HepG2 (cell line): ENCODE results near the gene NEURL1B. TPM values are rescaled to one million over a fixed set of nuclear protein-coding genes. Genes with fewer than 3 reads are reported as not detected.

Source experiments
- DNMT3B ChIP-seq: conservative IDR thresholded peaks from 2 replicates; pipeline ENCODE4 v1.6.1; 2016; ENCODE audit warnings: missing biosample characterization, control low read depth
- FOXM1 ChIP-seq: sonication (generic); formaldehyde crosslinking; IDR thresholded peaks from 2 replicates; pipeline ENCODE4 v1.5.0; 2020; ENCODE audit warnings: missing genetic modification reagents
- HNF4G ChIP-seq, 2 experiments: sonication (generic) in 1 of 2; formaldehyde crosslinking in 1 of 2; IDR thresholded peaks; 2 replicates each; pipeline versions ENCODE4 v1.4.0 to v1.6.1; 2011 to 2020; ENCODE audit warnings: borderline replicate concordance in 2 of 2, low read depth in 2 of 2, mild to moderate bottlenecking in 2 of 2, low read length in 1 of 2, missing genetic modification reagents in 1 of 2, moderate library complexity in 1 of 2
- HNRNPL ChIP-seq: fragments of 200-400 bp; formaldehyde crosslinking; IDR thresholded peaks from 2 replicates; pipeline ENCODE4 v1.6.1; 2017; ENCODE audit warnings: mild to moderate bottlenecking, low read depth, low read length
- PHB2 ChIP-seq: fragments of 450-650 bp; IDR thresholded peaks from 2 replicates; pipeline ENCODE4 v1.6.1; 2018; ENCODE audit not compliant: partially characterized antibody
- RFXAP ChIP-seq: sonication (generic); formaldehyde crosslinking; IDR thresholded peaks from 2 replicates; pipeline ENCODE4 v1.4.0; 2020; ENCODE audit warnings: missing genetic modification reagents, borderline replicate concordance
- SAP130 ChIP-seq: IDR thresholded peaks from 2 replicates; pipeline ENCODE4 v1.6.1; 2016; ENCODE audit warnings: low read depth
- SMAD3 ChIP-seq: sonication (generic); formaldehyde crosslinking; IDR thresholded peaks from 2 replicates; pipeline ENCODE4 v1.4.0; 2020; ENCODE audit warnings: missing genetic modification reagents
- SMC3 ChIP-seq: IDR thresholded peaks from 2 replicates; pipeline ENCODE4 v1.6.1; 2011; ENCODE audit warnings: low read length, improper control_type of control experiment
- SRSF4 ChIP-seq: fragments of 200-400 bp; formaldehyde crosslinking; IDR thresholded peaks from one replicate; pipeline ENCODE4 v1.6.1; 2018; ENCODE audit warnings: mild to moderate bottlenecking, low read depth, low read length, moderate library complexity; ENCODE audit not compliant: poor library complexity, severe bottlenecking
- YEATS4 ChIP-seq: sonication (generic); formaldehyde crosslinking; IDR thresholded peaks from 2 replicates; pipeline ENCODE4 v1.4.0; 2020; ENCODE audit warnings: missing genetic modification reagents, borderline replicate concordance
- ZBTB7B ChIP-seq: sonication (generic); formaldehyde crosslinking; IDR thresholded peaks from 2 replicates; pipeline ENCODE4 v1.4.0; 2020; ENCODE audit warnings: missing genetic modification reagents
- ZFP36L2 ChIP-seq: sonication (generic); formaldehyde crosslinking; IDR thresholded peaks from 2 replicates; pipeline ENCODE4 v1.4.0; 2020; ENCODE audit warnings: missing genetic modification reagents
- ZFX ChIP-seq: sonication (generic); formaldehyde crosslinking; IDR thresholded peaks from 2 replicates; pipeline ENCODE4 v1.4.0; 2020; ENCODE audit warnings: mild to moderate bottlenecking, low read depth, missing genetic modification reagents, moderate library complexity
- ZKSCAN5 ChIP-seq: sonication (generic); formaldehyde crosslinking; IDR thresholded peaks from 2 replicates; pipeline ENCODE4 v1.5.1; 2020; ENCODE audit warnings: mild to moderate bottlenecking, missing genetic modification reagents
- ZMYM2 ChIP-seq: sonication (generic); formaldehyde crosslinking; IDR thresholded peaks from 2 replicates; pipeline ENCODE4 v1.8.0; 2022; ENCODE audit warnings: mild to moderate bottlenecking, missing genetic modification reagents
- ZNF138 ChIP-seq: sonication (generic); formaldehyde crosslinking; IDR thresholded peaks from 2 replicates; pipeline ENCODE4 v1.5.0; 2020; ENCODE audit warnings: mild to moderate bottlenecking, low read depth, missing genetic modification reagents
- ZNF326 ChIP-seq: sonication (generic); formaldehyde crosslinking; IDR thresholded peaks from 2 replicates; pipeline ENCODE4 v1.4.0; 2020; ENCODE audit warnings: missing genetic modification reagents, borderline replicate concordance
- ZNF329 ChIP-seq: sonication (generic); formaldehyde crosslinking; IDR thresholded peaks from 2 replicates; pipeline ENCODE4 v1.9.0; 2021; ENCODE audit warnings: low read depth, mild to moderate bottlenecking, missing genetic modification reagents
- ZNF441 ChIP-seq: sonication (generic); formaldehyde crosslinking; IDR thresholded peaks from 2 replicates; pipeline ENCODE4 v1.7.0; 2021; ENCODE audit warnings: missing genetic modification reagents, borderline replicate concordance
- ZNF446 ChIP-seq: sonication (generic); formaldehyde crosslinking; IDR thresholded peaks from 2 replicates; pipeline ENCODE4 v1.5.0; 2020; ENCODE audit warnings: mild to moderate bottlenecking, missing genetic modification reagents
- ZNF614 ChIP-seq: IDR thresholded peaks from 2 replicates; pipeline ENCODE4 v1.6.1; 2018; ENCODE audit warnings: missing biosample characterization, missing genetic modification reagents, inconsistent platforms, borderline replicate concordance
- ZNF687 ChIP-seq: sonication (generic); formaldehyde crosslinking; IDR thresholded peaks from 2 replicates; pipeline ENCODE4 v1.5.1; 2020; ENCODE audit warnings: mild to moderate bottlenecking, missing genetic modification reagents, moderate library complexity
- ZNF773 ChIP-seq: sonication (generic); formaldehyde crosslinking; IDR thresholded peaks from 2 replicates; pipeline ENCODE4 v1.4.0; 2020; ENCODE audit warnings: missing genetic modification reagents, borderline replicate concordance
- ZNF780A ChIP-seq: sonication (generic); formaldehyde crosslinking; IDR thresholded peaks from 2 replicates; pipeline ENCODE4 v1.8.0; 2022; ENCODE audit warnings: mild to moderate bottlenecking, missing genetic modification reagents, moderate library complexity
- ZNF788 ChIP-seq: sonication (generic); formaldehyde crosslinking; IDR thresholded peaks from 2 replicates; pipeline ENCODE4 v1.5.0; 2020; ENCODE audit warnings: mild to moderate bottlenecking, missing genetic modification reagents, borderline replicate concordance
- ZSCAN5A ChIP-seq: sonication (generic); formaldehyde crosslinking; IDR thresholded peaks from 2 replicates; pipeline ENCODE4 v1.8.0; 2022; ENCODE audit warnings: mild to moderate bottlenecking, missing genetic modification reagents, borderline replicate concordance
- polyA plus RNA-seq, 8 experiments: library from polyadenylated mRNA; depleted of rRNA in 3 of 8; stranded (reverse) in 7 of 8; unstranded in 1 of 8; fragments of >200 nt; fragmentation: Illumina TruSeq in 4 of 8; extraction: Trizol in 4 of 8; gene quantifications; 2 replicates each; pipeline versions ENCODE4 v1.2.1 to v1.2.3, GENCODE V29; 2011 to 2016; ENCODE audit warnings: low read depth in 4 of 8, missing spikeins in 1 of 8, mixed read lengths in 1 of 8; ENCODE audit not compliant: insufficient read depth in 1 of 8
- total RNA-seq, 5 experiments: library from RNA; depleted of rRNA; stranded (reverse); fragments of >200 nt; fragmentation: Illumina TruSeq; extraction: Trizol; gene quantifications; 2 replicates each; pipeline ENCODE4 v1.2.3, GENCODE V29; 2016; ENCODE audit warnings: low read depth in 1 of 5

Gene NEURL1B
- total and polyA plus RNA-seq, 2 of the 13 experiments (the other 11 are each of a cell fraction or from before 2014, with no cell fraction given): 0.09 to 0.13 TPM

- TF ChIP-seq ZNF687 (CRISPR knock-in tag): peak; percentile 44
- TF ChIP-seq ZNF329 (CRISPR knock-in tag): no peak
- peak; percentile 91; the same call in 1 of the 2 replicates for TF ChIP-seq FOXM1 (CRISPR knock-in tag)
- TF ChIP-seq ZKSCAN5: no peak
- no peak for TF ChIP-seq ZNF326
- no peak for TF ChIP-seq ZFP36L2 (CRISPR knock-in tag)
- no peak for TF ChIP-seq ZNF441 (CRISPR knock-in tag)
- no peak for TF ChIP-seq ZBTB7B (CRISPR knock-in tag)
- TF ChIP-seq ZSCAN5A (CRISPR knock-in tag): no peak
- no peak for TF ChIP-seq SMAD3 (CRISPR knock-in tag)
- TF ChIP-seq ZNF780A (CRISPR knock-in tag): no peak
- TF ChIP-seq HNRNPL: 0 out of 2 replicates have a peak, but pooled peaks have one; percentile 5
- TF ChIP-seq ZNF788 (CRISPR knock-in tag): 0 out of 2 replicates have a peak, but pooled peaks have one; percentile 23
- TF ChIP-seq ZNF773 (CRISPR knock-in tag): no peak
- TF ChIP-seq SRSF4: no peak
- TF ChIP-seq HNF4G (IDR thresholded peaks at IDR 0.05; ENCODE audit: borderline replicate concordance, low read depth, low read length): no peak
- TF ChIP-seq HNF4G (CRISPR knock-in tag; IDR thresholded peaks at IDR 0.05; ENCODE audit: borderline replicate concordance, low read depth): no peak
- 0 out of 2 replicates have a peak, but pooled peaks have one; percentile 25 for TF ChIP-seq ZFX (CRISPR knock-in tag)
- no peak for TF ChIP-seq YEATS4 (CRISPR knock-in tag)
- TF ChIP-seq SMC3: no peak
- TF ChIP-seq PHB2: no peak
- no peak for TF ChIP-seq ZNF446 (CRISPR knock-in tag)
- TF ChIP-seq ZMYM2: no peak
- TF ChIP-seq ZNF614 (CRISPR knock-in tag): no peak
- TF ChIP-seq RFXAP: no peak
- no peak for TF ChIP-seq DNMT3B (CRISPR knock-in tag)
- no peak for TF ChIP-seq ZNF138
- TF ChIP-seq SAP130 (CRISPR knock-in tag): 0 out of 2 replicates have a peak, but pooled peaks have one; percentile 24
Observed at GRCh38 chr5:172640822-172641358, at the start of gene NEURL1B (continued).
